ENCODE results near the gene DUSP9. TPM values are rescaled to one million over a fixed set of nuclear protein-coding genes. Genes with fewer than 3 reads are reported as not detected.
"Not testable (repeated sequence)": the region's sequence is repeated elsewhere in the genome, so short reads cannot be mapped to it uniquely, and the experiment has no call there.

DUSP9 gene, protein sequence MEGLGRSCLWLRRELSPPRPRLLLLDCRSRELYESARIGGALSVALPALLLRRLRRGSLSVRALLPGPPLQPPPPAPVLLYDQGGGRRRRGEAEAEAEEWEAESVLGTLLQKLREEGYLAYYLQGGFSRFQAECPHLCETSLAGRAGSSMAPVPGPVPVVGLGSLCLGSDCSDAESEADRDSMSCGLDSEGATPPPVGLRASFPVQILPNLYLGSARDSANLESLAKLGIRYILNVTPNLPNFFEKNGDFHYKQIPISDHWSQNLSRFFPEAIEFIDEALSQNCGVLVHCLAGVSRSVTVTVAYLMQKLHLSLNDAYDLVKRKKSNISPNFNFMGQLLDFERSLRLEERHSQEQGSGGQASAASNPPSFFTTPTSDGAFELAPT
- 33.8 TPM for polyA plus RNA-seq (ENCODE audit: insufficient read length)
- long read RNA-seq, donor 1, transcript DUSP9-202 (4 exons, 2,289 nt): major isoform, 29 of 46 reads
- long read RNA-seq, donor 1, transcript DUSP9-201 (4 exons, 2,433 nt): minor isoform, 17 of 46 reads
- long read RNA-seq, donor 1, partial matches to known transcripts: 0 of 46 reads
- long read RNA-seq, donor 1, other reads (novel, unspliced or antisense): 0 of 46 reads
- long read RNA-seq, donor 2, transcript DUSP9-202 (4 exons, 2,289 nt): minor isoform, 7 of 18 reads
- long read RNA-seq, donor 2, transcript DUSP9-201 (4 exons, 2,433 nt): major isoform, 11 of 18 reads
- long read RNA-seq, donor 2, partial matches to known transcripts: 0 of 18 reads
- long read RNA-seq, donor 2, other reads (novel, unspliced or antisense): 0 of 18 reads
- long read RNA-seq, donor 3, transcript DUSP9-201 (4 exons, 2,433 nt): major isoform, 6 of 10 reads
- long read RNA-seq, donor 3, partial matches to known transcripts: 0 of 10 reads
- long read RNA-seq, donor 3, other reads (novel, unspliced or antisense): 0 of 10 reads
- long read RNA-seq, donor 4, partial matches to known transcripts: 0 of 1 reads
- long read RNA-seq, donor 4, other reads (novel, unspliced or antisense): 0 of 1 reads
- long read RNA-seq, donor 5, transcript DUSP9-202 (4 exons, 2,289 nt): major isoform, 16 of 116 reads
- long read RNA-seq, donor 5, transcript DUSP9-201 (4 exons, 2,433 nt): major isoform, 16 of 116 reads
- long read RNA-seq, donor 5, partial matches to known transcripts: 84 of 116 reads
- long read RNA-seq, donor 5, other reads (novel, unspliced or antisense): 0 of 116 reads
- long read RNA-seq, donor 6, transcript DUSP9-202 (4 exons, 2,289 nt): major isoform, 19 of 25 reads
- long read RNA-seq, donor 6, transcript DUSP9-201 (4 exons, 2,433 nt): minor isoform, 6 of 25 reads
- long read RNA-seq, donor 6, partial matches to known transcripts: 0 of 25 reads
- long read RNA-seq, donor 6, other reads (novel, unspliced or antisense): 0 of 25 reads
- long read RNA-seq, donor 7, transcript DUSP9-202 (4 exons, 2,289 nt): major isoform, 33 of 62 reads
- long read RNA-seq, donor 7, transcript DUSP9-201 (4 exons, 2,433 nt): minor isoform, 24 of 62 reads
- long read RNA-seq, donor 7, partial matches to known transcripts: 5 of 62 reads
- long read RNA-seq, donor 7, other reads (novel, unspliced or antisense): 0 of 62 reads
- long read RNA-seq, donor 8, partial matches to known transcripts: 0 of 5 reads
- long read RNA-seq, donor 8, other reads (novel, unspliced or antisense): 0 of 5 reads

DNA sequence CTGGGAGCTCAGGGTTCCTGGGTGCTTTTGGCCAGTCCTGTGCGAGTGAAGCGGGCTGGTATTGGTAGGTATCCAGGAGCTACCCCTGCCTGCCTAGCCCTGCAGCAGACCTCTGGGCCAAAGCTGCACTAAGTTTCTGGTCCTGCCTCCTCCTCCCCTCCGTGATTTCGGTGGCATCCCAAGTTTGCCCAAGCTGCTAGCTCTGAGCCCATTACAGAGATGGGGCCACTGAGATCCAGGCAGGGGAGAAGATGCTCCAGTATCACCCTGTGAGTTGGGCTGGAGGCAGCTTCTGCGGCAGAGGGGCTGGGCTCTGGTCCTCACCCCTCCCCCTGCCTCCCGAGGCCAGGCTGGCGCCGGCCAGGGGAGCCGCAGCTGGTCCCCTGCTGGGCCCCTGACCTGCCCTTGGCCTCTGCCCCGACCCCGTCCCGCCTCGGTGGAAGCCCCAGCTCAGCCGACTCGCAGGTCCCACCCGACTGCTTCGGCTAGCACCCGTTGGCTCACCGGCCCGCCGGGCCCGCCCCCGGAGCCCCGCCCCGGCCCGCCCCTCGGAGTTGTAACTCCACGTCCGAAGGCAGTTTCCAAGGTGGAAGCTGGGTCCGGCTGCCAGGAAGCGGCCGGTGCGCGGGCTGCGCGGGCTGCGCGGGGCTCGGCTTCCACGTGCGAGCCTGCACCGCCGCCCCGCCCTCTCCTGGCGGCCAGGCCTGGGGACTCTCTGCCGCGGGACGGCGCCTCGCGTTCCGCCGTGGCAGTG lies at the start of gene DUSP9:
DUSP9 (plus strand) TSS at position 584 of the 754 bp plus-strand sequence. CDS start 751 bp downstream, outside the sequence.
- DNase-seq: peak; percentile 59

DNA sequence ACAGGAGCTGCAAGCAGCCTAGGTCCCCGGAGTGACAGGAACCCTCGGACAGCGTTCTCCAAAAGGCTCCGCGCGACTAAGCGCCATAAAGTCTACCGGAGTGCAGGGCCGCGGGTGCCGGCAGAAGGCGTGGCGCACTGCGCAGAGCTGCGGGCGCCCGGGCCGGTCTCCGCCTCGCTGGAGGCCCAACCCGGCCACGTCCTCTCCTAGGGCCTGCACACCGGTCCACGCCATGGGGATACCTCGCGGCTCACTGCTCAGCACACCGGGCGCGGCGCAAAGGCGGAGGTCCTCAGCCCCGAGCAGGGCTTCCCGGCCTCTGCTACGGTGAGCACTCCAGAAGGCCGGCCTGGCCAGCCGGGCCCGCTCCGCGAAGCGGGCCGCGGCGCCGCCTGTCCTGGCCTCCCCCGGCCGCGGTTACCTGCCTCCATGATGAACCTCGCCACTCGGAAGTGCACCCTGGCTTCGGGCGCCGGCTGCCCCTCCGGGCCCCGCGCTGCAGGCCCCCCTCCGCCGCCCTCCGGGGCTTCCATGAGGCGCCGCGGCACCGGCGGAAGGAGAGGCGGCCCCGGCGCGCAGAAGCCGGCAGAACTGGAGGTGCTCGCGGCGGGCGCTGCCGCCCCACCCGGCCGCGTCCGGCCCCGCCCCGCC lies 48.3 kb upstream of the DUSP9 start, which contains the start of gene CCNQ:
CCNQ (minus strand) TSS at position 599 of the 651 bp plus-strand sequence; CDS start at position 533, 66 bp downstream.
- DNase-seq: no peak

DNA sequence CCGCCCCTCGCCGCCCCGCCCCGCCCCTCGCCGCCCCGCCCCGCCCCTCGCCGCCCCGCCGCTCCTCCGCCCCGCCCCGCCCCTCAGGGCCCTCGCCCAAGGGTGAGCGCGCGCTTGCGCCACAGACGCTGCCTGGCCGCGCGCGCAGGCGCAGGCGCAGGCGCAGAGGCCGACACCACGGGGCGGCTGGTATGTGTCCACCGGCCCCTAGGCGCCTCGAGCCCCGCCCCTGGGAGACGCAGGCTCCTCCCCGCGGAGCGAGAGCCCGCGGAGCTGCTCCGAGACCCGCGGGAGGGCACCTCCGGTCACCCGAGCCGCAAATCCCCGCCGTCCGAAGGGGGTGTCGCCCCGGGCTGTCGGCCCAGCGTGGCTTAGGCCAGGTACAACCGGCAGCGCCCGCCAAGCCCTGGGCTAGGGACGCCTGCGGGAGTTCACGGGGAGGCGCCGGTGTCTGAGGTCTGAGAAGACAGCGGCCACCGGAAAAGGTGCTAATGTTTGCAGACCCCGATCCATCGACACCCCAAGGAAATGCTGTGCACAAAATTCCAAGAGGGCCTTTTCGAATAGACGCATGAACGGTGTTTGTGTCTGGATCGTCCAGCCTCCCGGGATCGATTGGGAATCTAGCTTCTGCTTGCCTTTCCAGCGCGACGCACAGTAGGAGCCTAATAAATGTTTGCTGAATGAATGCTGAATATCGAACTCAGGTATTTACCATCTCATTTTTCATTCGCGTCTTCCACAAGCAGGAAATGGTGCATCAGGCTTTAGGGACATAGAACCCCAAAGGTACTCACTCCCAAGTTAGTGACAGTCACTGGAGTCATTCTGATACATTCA lies 47.6 kb upstream of the DUSP9 start:
- peak; percentile 79 for DNase-seq

DNA sequence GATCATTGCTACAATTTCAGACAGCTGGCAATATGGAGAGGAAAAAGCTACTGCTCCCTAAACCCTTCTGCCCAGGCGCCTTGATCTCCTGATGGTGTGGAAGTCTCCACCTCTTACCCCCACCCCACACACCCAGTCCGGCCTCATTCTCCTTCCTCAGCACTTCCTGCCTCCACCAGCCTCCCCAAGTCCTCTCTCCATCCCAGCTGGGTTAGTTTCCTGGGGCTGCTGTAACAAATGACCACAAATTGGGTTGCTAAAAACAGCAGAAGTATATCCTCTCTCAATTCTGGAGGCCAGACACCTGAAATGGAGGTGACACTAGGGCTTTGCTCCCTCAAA lies 47.0 kb upstream of the DUSP9 start:
- no peak for DNase-seq

DNA sequence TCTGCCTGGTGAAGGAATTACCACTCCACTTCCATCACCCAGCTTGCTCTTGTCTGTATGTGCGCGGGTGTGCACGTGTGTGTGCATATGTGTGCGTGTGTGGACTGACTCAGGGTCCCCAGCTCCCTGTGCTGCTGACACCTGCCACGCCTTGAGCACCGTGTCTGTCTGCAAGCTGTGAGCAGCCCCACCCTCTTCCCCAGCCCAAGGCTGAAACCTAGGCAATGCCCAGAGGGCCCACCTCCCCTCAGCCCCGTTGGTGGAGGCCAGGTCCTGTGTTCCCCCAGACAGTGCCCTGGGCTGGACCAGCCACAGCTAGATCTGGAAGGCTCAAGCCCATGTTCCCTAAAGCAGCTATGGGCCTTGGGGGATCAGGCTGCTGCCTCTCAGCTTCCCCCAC lies 46.1 kb upstream of the DUSP9 start:
- no peak for DNase-seq

DNA sequence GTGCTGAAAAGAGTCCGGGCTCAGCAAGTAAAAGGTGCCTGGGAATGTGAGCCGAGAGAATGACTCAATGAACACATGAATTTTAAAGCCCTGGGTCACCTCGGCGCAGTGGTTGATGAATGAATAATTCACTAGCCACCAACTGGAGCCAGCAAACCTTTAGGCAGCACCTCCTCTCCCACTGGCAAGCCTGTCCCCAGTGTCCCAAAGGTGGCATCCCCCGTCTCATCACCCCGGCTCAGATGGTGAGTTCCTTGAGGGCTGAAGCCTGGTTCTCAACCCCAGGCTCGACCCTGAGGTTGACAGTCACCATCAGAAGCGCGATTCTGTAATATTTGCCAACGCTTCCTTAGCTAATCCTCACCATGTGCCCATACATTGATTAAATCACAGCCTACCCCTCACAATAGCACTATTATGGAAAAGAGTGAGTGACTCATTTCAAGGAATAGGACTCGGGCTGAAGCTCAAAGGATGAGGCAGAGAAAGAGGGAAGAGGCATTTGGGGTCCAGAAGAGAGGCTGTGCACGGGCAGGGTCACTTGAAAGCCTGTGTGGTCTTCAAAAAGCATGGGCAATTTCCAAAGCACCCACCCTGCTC lies 45.4 kb upstream of the DUSP9 start:
- no peak for DNase-seq

DNA sequence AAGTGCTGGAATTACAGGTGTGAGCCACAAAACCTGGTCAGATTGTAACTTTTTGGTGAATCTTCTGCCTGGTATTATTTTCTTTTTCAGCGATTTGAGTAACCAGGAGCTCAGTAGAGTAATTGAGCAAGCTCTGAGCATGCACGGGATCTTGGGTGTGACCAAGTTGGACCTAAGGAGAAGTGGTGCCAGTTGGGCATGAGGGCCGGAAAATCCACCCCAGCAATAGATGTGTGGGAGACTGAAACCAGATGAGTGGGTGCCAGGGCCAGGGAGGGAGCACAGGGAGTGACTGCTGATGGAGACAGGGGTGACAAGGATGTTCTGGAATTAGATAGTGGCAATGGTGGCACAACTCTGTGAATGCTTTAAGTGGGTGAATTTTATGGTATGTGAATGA lies 44.4 kb upstream of the DUSP9 start:
- no peak for DNase-seq

DNA sequence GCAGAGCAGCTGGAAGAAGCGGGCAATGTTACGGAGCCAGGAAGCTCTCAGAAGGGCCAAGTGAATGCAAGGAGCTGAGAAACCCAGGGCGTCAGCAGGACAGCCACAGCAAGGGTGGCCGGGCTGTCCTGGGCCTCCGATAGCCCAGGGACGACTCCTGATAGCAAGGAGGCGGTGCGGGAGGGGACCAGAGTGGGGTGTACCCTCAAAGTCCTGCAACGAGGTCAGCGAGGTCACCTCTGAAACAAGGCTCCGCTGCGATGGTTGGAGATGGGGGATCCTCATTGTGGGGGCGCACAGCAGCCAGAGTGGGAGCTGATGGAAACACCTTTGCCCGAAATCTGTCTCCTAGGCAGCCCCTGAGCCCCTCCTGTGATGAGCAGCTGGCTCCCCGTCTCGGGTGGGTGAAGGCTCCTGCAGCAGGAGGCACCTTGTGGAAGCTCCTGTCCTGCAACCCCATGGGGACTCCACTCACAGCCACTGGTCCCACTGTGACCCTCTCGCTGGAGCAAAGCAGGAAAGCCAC lies 43.8 kb upstream of the DUSP9 start:
- no peak for DNase-seq

DNA sequence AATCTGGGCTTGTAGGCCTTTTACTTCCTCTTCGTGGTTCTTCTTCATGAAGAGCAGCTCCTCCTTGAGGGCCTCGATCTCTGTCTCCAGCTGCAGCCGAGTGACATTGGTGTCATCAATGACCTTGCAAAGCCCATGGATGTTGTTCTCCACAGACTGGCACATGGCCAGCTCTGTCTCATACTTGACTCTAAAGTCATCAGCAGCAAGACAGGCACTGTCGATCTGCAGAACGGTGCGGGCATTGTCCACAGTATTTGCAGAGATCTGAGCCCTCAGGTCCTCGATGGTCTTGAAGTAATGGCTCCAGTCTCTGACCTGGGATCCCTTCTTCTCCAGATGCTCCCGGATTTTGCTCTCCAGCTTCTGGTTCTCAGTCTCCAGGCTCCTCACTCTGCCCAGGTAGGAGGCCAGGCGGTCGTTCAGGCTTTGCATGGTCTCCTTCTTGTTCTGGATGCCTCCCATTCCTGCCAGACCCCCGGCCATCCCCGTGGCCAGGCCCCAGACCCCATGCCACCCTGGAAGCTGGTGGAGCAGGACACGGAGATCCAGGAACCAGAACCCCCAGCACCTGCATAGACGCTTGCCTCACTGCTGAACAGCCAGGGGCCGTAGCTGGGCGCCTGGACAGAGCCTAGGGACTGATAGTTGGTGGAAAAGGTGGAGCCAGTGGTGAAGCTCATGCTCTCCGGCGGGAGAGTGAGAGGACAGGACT lies 42.2 kb upstream of the DUSP9 start:
- DNase-seq: not testable (repeated sequence)

DNA sequence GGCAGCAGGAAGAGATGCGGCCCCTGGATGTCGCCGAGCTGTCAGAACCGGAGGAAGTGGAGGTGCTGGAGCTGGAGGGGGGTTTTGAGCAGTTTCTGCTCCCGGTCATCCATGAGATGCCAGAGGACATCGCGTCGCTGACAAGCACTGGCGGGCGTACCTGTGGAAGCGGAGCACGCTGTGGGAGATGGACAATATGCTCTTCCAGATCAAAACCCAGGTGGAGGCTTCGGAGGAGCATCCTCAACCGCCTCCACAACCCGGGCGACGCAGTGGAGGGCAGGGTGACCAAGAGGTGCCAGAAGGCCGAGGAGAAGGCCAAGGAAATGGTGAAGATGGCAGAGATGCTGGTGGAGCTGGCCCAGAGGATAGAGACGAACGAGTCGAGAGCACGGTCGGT lies 40.5 kb upstream of the DUSP9 start:
- no peak for DNase-seq

DNA sequence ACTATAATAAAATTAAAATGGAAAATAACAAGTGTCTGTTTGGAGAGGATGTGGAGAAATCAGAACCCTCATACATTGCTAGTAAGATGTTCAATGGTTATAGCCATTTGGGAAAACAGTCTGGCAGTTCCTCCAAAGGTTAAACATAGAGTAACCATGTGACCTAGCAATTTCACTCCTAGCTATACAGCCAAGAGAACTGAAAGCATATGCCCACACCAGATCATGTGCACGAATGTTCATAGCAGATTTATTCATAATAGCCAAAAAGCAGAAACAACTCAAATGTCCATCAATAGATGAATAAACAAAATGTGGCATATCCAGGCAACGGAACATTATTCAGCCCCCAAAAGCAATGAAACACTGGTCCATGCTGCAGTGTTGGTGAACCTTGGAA lies 38.6 kb upstream of the DUSP9 start:
- DNase-seq: no peak

DNA sequence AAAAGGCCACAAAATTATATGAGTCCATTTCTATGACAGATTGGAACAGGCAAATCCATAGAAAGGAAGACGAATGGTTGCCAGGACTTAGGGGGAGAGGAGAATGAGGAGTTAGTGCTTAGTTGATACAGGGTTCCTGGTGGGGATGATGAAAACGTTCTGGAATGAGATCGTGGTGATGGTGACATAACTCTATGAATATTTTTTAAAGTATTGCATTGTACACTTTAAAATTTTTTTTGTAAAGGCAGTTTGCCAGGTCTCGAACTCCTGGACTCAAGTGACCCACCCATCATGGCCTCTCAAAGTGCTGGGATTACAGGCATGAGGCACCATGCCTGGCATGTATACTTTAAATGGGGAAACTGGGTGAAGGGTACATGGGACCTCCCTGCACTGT lies 38.2 kb upstream of the DUSP9 start:
- DNase-seq: no peak

DNA sequence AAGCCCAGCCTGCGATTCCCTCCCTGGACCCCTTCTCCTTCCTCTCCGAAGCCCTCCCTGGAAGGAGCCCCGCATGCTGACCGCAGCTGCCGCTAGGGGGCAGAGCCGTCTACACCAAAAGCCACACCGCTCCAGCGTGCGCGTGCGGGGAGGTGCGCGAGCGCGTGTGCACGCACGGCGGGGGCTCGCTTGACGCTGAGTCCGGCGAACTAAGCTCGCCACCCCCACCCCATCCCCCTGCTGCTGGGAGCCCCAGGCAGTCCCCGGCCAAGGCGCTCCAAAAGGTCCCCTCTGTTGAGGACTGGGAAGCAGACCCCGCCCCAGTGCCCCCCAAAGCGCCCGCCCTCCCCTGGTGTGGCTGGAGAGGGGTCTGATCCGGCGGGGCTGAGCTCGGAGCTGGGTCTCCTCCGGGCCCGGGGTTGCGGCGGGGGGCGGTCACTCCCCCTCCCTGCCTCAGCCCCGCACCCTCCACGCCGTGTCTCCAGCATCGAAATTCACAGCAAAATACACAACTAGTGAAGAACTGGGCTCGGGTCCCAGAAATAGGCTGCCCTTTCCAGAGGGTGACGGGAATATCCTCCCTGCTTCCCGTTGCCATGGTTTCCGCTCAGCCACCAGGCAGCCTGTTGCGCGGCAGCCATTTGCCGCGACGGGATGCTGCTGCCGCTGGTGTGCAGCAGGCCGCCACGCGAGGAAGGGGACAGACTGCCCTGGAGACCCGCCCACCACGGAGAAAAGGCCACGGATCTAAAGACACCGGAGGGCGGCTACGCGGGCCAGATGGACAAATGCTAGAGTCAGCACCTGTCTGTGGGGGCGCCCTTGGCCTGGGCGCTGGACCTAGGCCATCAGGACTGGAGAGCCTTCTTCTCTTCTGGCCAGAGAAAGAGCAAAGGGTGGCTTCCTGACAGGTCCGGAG lies 36.8 kb upstream of the DUSP9 start:
- DNase-seq: peak; percentile 65

DNA sequence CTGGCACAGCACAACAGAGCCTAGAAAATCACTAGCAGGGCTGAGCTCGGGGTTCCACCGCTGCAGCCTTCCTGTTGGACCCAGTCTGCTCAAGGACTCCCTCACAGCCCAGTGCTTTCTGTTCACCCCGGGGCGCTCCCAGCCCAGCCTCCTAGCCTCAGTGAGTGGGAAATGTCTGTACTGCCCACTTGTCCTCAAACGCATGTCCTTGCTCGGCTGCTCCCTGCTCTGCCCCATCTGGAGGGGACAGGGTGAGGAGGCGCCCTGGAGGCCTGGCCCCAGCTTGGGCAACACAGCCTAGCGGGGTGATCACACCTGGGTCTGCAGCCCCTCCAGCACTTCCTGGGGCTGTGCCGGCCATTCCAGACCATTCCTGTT lies 36.2 kb upstream of the DUSP9 start:
- no peak for DNase-seq

DNA sequence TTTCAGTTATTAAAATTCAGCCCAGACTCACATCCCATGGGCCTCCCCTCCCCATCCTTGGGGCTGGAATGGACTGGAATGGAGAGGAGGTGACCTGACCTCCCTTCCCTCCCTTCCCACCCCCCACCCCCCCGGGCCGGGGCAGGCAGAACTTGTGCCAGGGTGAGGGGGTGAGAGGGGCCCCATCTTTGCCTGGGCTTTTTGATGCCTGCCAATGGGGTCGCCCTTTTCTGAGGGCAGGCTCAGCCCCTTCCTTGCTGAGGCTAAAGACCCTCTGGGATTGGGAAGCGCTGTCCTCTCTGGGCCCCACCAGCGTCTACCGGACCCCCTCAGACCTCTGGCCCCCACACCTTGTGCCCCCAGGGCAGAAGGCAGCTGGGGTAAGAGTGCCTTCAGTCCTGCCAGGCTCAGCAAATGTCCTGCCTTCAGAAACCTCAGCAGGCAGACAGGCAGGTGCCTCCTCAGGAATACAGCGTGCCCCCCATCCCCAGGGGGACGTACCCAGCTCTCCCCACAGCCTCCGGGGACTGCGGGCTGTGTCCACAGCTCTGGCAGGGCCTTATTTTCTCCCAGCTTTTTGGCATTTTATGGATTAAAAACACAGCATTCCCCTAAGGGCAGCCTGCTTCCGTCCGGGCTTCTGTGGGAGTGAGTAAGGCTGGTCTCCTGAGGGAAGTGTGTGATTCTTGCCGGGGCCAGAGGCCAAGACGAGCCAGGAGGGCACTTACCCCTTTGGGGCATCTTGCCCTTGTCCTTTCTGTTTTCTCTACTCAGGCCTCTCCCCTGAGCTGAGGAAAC lies 35.5 kb upstream of the DUSP9 start:
- no peak for DNase-seq

DNA sequence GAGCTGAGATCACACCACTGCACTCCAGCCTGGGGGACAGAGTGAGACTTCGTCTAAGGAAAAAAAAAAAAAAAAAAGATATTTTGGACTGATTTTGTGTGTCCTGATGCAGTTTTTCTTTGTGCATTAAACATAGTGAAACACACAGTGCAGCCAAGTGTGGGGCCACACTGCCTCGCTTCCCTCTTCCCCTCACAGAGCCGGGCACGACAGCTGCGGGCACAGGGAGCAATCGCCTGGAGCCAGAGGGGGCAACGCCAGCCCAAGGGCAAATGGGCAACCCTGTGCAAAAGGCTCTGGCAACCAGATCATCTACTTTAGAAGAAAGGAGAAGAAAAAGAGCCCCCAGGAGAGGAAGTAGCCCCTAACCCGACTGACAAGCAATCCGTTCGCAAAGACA lies 34.6 kb upstream of the DUSP9 start:
- no peak for DNase-seq
